ENCODE results near the gene KLHL9.
"Not testable (repeated sequence)": the region's sequence is repeated elsewhere in the genome, so short reads cannot be mapped to it uniquely, and the experiment has no call there.

KLHL9 gene

GRCh38 chr9:21334701-21335632 is at the start of gene KLHL9:
TSS of gene KLHL9 (minus strand) at chr9:21335404. CDS start at chr9:21334859, 545 bp downstream.
- peak; percentile 97 for DNase-seq

DNA sequence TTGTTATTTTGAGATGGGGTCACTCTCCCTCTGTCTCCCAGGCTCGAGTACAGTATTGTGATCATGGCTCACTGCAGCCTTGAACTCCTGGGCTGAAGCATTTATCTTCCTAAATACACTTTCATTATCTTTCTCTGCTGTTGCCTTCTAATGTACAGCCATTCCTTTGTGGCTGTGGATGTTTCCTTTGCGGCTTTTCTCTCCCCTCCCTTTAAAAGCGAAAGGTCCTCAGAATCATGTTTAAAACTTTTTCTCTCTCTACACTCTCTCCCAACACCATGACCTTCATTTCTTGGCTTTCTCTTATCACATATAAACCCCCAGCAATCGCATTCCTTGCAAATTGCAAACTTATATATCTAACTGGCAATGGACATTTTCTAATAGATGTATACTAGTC is 48.4 kb upstream of the KLHL9 start:
- DNase-seq, result no peak

DNA sequence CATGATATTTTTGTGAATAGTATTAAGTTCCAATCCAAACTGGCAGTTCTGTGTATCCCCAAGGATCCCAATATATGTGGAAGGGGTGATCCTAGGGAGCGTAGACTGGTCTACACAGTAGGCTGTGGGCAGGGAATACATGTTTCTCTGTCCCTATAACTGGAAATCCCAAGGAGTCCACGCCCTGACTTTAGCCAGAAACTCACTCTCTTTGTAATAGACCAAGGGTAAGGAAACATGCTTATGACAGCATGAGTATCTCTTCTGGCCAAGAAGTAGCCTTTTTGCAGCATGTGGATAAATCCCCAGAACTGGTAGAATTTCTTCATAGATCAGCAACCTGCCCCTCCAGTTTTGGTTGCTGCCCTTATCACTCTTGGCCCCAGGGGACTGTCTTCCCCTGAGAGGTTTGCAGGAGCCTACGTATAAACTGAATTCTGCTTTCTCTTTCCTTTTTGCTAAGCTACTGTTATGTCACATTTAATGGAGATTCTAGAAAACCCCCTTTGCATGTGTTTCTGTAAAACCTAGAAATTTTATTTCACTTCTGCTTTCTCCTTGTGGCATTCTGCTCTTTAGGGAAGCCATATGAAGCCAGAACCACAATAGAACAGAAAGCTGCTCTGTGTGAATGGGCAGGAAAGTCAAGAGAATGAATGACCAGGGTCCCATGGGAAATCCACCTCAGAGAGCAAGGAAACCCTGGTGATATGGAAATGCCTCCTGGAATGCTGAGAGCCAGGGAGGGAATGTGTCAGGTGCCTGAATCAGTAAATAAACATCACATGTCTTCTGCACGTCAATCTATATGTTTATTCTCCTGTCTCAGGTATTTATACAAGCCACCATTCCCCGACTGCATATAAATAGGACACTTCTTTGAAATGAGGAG is 46.5 kb upstream of the KLHL9 start:
- peak; percentile 46 for DNase-seq

- DNase-seq, result not testable (repeated sequence)
These were observed 36.3 kb upstream of the KLHL9 start for GRCh38 chr9:21371467-21371866.

- no peak for DNase-seq
These were observed 32.8 kb upstream of the KLHL9 start, which contains the start of gene IFNA13 for GRCh38 chr9:21367957-21368356. TSS of gene IFNA13 (minus strand) at chr9:21368057. CDS start at chr9:21368010, 47 bp downstream.

DNA sequence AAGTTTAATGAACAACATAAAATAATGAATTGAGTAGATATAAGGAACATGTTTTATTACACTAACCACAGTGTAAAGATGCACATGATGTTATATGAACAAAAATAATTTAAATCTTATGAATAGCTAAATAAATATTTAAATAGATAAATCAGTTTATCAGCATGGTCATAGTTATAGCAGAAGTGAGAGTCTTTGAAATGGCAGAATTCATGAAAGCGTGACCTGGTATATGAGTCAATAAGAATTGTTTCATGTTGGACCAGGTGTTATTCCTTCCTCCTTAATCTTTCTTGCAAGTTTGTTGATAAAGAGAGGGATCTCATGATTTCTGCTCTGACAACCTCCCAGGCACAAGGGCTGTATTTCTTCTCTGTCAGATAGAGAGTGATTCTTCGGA is 32.0 kb upstream of the KLHL9 start:
- not testable (repeated sequence) for DNase-seq

DNA sequence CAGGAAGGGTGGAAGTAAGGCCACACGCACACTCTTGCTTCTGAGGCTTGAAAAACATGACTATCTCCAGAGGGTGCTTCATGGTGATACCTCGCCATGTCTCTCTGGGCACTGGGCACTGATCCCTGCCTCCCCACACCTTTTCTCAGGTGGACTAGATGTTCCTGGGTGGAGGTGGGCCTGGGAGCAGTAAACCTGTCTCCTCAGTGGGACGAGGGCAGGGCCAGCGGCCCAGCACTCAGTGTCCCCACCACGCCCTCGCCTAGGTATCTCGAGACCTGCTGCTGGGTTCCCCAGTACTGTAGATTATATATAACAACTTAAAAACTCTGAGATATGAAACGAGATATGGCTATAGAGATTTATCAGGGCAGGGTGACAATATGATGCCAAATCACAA is 27.1 kb upstream of the KLHL9 start:
- no peak for DNase-seq

DNA sequence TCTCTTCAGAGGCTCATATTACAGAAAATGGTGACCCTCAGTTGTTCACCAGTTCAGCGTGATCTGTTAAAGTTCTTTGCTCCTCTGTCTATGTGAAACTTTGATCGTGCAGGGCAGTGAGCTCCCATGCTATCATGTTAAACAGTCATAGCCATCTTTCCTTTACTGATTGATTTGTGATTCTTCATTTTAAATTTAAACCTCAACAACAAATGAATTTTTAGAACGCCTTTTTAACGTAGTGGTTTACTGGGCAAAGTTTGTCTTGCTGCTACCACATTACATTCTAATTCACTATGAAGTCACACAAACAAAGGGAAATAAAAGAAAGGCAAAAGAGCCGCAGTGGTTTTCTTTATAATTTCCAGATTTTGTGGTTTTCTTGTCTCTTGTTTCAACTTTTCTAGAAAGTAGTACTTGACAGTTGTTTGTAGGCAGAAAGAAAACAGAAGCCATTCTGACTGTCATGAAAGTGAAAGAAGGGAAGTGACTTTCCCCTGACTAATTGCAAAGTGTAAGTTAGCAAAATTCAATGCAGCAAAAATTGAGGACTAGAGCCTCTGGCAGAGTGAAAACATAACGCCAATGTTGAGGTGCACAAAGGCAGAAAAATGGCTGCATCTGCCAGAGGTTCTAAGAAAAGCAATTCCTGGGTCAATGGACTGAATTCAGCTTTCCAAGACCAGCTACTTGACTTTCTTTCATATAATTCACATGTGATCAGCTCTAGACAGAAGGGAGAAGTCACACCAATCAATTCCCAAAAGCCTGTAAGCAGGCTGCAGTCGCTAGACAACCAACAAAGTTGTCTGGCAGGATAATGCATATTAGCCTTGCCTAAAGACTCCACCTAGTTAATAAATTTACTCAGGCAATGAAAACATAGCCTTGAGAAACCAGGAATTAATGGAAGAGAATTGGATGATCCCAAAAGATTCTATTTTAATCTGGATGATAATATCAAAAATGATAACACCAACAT is 22.6 kb upstream of the KLHL9 start:
- DNase-seq, result no peak

DNA sequence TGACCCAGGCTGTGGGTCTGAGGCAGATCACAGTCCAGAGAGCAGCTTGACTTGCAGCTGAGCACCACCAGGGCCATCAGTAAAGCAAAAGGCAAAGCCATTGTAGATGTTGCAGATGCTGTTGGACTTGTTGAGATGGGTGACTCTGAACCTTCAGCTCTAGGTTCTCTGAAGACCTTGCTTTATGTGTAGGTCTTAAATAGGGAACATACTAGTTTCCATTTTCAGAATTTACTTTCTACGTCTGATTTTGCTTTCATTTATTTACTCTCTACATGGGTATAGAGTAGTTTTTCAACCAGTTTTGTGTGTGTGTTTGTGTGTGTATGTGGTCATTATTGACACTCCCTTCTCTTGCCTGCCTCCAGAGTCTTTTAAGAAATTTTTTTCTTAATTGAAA is 15.6 kb upstream of the KLHL9 start, which contains the start of gene IFNA6:
TSS of gene IFNA6 (minus strand) at position 101 of the 400 bp plus-strand sequence. CDS start at position 101, 0 bp downstream.
- DNase-seq, result no peak

DNA sequence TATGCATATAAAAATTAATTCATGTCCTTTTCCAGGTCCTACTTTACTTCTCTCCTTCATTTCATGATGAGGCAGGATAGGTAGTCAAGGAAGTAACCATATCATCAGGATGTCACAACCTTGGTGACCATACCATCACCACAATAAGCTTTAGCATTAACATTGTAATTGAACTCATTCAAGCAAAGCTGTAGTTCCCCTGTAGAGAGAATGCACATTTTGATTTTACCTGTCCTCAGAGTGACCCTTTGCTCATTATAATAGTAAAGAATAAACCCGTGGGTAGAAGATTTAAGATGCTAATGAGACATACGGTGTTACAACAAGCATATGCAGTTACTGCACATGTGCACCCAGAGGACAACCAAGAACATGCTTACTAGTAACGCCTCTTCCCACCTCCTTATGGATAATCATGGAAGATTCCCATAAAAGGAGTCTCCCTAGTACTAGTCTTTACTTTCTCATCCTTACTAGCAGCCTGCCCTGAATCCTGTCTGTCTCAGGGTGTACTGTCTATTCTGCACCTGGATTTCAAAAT is 13.3 kb upstream of the KLHL9 start:
- DNase-seq, result no peak

- DNase-seq, result no peak
These were observed 5.5 kb upstream of the KLHL9 start for GRCh38 chr9:21340735-21341134.

GRCh38 chr9:21336457-21336856 is 1.3 kb upstream of the KLHL9 start:
- peak; percentile 42 for DNase-seq

GRCh38 chr9:21333226-21333625 is 2.0 kb downstream of the KLHL9 start:
- DNase-seq, result peak; percentile 65

DNA sequence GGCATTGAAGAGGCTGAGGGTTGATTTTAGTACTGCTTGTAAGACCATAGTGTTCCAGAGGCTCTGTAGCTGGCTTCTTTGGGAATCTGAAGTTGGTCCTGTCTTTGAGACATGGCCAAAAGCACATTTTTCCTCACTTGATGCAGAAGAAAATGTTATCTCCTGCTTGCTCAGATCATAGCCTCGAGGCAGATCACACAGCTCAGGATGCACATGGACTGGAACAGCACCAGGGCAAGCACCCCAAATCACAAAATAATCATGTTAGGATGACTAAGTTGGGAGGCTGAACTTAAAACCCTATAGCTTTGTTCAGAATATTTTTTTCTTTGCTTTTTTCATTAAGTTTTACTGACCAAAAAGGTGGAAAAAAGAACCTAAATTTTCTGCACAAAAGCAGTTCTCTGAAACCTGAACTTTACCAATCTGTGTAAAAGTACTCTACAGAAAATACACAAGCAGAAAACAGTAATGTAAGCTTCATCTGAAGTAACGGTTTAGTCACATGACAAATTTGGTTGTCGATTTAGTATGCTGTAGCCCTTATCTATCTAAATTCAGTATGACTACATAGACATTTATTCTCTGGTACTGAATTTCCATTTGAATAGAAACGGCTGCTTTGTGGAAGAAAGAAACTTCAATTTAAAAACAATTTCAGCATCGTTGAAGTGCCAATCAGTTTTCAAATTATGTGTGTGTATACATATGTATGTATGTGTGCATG is 3.4 kb downstream of the KLHL9 start:
- no peak for DNase-seq

- peak; percentile 84 for DNase-seq
These were observed 8.6 kb downstream of the KLHL9 start for GRCh38 chr9:21326526-21327139.

DNA sequence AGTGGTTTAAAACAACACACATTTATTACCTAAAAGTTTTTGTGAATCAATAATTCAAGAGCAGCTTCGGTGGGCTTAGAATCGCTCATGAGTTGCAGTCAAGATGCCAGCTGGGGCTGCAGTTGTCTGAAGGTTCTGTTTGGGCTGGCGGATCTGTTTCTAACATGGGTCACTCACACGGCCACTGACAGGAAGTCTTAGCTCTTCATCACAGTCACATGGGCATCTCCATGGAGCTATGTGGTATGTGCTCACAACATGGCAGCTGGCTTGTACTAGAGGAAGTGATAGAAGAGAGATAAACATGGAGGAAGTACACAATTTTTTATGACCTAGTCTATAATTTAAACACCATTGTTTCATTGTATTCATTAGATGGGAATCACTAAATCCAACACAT is 11.2 kb downstream of the KLHL9 start:
- DNase-seq, result peak; percentile 23

DNA sequence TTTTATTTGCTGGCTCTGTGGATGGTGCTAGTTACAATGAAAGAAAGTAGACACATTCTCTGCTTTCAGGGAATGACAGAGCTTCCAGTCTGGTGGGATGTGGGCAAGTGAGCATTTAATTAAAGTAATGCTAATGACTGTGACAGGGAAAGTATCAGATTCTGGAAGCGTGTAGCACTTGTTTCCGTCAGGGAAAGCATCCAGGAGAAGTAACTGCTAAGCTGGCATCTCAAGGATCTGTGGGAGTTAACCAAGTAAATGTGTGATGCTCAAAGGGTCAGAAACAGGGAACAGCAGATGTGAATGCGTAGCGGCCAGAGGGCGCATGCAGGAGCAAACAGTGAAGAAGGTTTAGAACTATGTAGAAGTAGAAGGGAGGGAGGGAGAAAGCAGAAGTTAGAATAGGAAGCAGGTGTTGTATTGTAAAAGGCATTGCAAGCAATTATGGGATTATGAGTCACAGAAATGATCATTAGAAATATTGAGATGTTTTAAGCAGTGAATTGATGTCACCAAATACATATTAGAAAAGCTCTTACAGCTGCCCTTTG is 12.2 kb downstream of the KLHL9 start:
- DNase-seq, result no peak

GRCh38 chr9:21320465-21320864 is 14.7 kb downstream of the KLHL9 start:
- no peak for DNase-seq

DNA sequence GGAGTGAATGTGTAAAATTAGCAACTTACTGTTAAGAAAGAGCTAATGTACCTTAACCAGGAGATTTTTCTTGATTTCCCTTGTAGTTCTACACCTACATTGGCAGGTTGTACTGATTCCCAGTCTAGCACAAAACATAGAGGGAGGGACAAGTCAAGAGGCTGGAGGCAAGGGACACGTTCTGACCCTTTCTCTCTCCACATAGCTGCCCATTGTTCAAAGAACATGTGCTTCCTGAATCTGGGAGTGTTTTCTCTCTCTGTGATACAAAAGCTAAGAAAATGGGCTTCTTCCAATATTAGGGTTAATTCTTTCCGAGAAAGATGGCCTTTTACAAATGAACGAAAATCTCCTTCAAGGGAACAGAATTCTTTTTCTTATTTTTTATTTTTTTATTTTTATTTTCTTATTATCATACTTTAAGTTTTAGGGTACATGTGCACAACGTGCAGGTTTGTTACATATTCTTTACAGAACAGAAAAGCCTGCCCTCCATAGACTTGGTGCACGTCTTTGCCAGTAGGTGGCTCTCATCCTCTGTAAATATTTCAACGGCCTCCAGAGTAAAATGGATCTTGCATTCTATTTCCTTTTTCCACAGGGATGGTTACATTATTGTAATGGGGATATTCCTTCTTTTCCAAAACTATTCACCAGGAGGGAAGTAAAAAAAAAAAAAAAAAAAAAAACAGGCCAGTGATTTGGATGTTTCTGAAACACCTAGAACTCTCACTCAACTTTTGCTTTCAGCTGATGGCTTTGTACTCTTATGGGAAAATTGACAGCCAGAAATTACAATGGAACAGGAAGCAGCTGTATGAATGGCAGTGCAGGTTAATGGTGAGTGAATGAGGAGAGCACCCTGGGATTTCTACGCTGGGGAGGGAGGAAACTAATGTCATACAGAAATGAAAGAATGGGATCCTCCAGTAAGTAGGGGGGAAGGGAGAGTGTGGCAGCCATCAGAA is 17.0 kb downstream of the KLHL9 start:
- DNase-seq, result peak; percentile 78

All from hematopoietic multipotent progenitor cell treated with erythropoietin and hydrocortisone succinate and interleukin-3 and kit ligand, for 6 days (in vitro differentiated cells).